ENCODE measurements around the gene B4GALNT4. TPM values are rescaled to one million over a fixed set of nuclear protein-coding genes. Genes with fewer than 3 reads are reported as not detected.
"Not testable (repeated sequence)": the region's sequence is repeated elsewhere in the genome, so short reads cannot be mapped to it uniquely, and the experiment has no call there.

The B4GALNT4 gene
- total RNA-seq, 1 experiment from 2014 or later: 9.4 TPM

DNA sequence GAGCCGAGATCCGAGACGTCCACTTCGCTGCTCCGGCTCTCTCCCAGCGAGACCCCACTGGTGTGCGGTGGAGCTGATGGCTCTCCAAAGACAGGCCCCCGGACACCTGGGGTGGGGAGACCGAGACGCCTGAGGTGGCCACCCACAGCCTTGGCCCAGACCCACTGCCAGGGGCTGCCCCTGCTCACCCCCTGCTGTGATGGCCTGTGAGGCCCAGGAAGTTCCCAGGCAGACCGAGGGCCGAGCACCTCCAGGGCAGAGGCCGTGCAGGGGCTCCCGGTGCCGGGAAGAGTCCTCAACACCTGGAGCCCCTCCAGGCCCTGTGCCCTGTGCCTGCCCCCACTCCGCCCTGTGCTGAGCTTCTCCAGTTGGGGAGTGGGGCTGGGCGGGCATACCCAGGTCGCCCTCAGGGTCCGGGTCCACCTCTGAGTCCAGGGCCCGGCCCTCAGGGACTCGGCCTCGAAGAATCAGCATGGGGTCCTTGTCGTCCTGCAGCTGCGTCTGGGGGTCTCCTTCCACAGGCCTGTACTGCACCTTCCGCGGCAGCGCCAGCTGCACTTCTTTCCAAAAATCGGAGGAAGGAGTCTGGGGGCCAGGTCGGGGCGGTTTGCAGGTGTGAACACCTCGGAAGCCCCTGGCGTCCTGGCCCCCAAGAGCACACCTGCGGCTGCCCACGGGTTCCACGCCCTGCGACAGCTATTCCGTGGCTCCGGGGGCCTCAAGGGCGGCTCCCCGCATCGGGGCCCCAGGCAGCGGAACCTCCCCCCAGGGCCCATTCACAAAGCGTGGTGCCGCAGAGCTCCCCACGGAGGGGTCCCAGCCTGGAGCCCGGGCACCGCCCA is 36.9 kb downstream of the B4GALNT4 start:
- no peak for DNase-seq (ENCODE audit: low read depth)

GRCh38 chr11:406796-407650 is 37.7 kb downstream of the B4GALNT4 start:
- no peak for DNase-seq (ENCODE audit: low read depth)

DNA sequence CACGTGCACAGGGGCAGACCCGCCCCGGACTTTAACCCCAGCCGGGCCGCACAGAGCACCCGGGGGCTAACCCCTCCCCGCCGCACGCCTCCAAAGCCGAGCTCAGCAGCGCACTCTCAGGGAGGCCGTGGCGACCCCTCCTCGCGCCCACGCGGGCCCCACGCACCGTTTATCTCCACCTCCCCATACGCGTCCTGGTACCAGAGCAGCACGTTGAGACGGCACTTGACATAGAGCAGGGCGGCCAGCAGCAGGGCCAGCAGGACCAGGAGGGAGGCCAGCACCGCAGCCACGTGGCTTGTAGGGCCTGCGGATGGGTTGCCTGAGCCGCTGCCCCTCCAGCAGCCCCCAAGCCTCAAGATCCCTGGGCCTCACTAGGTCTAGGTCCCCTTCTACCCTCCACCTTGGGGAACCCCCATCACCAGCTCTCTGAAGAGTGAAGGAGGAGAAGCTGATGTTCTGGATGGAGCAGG is 38.4 kb downstream of the B4GALNT4 start:
- DNase-seq (ENCODE audit: low read depth): no peak

DNA sequence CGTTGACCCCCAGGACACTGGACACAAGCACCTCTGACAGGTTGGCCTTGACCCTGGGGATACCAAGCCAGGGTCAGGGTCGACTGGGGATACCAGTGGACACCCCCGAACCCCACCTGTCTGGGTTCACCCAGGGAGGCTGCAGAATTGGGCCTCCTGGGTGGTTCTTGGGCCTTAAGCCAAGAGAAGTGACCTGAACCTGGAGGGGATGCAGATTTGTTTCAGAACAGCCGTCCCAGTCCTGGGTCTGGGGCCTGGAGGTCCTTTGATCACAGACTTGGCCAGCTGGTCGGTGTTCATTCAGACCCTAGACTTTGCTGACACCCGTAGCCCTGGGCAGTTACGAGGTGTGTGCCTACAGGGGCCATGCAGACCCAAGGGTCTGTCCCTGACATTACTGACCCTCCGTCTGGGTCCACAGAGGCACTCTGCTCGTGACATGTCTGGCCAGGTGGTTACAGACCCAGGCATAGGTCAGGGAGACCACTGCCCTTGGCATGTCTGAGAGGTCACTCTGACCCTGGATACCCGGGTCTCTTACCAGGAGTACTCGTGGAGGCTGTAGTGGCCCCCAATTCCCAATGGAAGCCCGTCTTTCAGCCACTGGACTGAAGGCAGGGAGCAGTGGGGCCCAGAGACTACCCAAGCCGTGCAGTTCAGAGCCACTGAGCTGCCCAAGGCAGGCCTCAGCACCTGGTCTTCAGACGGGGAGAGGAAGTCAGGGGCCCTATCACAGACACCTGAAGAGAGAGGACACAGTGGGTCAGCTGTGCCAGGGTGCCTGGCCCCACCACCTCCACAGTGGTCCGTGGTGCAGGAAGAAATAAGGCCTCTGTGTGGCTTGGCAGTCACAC is 39.1 kb downstream of the B4GALNT4 start:
- no peak for DNase-seq (ENCODE audit: low read depth)

- no peak for DNase-seq (ENCODE audit: low read depth)
Measured at GRCh38 chr11:409008-409599, 39.8 kb downstream of the B4GALNT4 start.

- DNase-seq (ENCODE audit: low read depth): no peak
Measured at GRCh38 chr11:409600-410483, 40.5 kb downstream of the B4GALNT4 start.

GRCh38 chr11:410711-411110 is 41.4 kb downstream of the B4GALNT4 start:
- DNase-seq (ENCODE audit: low read depth): not testable (repeated sequence)

DNA sequence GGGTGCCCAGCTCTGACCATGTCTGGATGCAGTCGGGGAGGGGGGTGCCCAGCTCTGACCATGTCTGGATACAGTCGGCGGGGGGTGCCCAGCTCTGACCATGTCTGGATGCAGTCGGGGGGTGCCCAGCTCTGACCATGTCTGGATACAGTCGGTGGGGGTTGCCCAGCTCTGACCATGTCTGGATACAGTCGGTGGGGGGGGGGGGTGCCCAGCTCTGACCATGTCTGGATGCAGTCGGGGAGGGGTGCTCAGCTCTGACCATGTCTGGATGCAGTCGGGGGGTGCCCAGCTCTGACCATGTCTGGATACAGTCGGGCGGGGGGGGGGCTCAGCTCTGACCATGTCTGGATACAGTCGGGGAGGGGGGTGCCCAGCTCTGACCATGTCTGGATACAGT is 42.2 kb downstream of the B4GALNT4 start:
- DNase-seq (ENCODE audit: low read depth): not testable (repeated sequence)

DNA sequence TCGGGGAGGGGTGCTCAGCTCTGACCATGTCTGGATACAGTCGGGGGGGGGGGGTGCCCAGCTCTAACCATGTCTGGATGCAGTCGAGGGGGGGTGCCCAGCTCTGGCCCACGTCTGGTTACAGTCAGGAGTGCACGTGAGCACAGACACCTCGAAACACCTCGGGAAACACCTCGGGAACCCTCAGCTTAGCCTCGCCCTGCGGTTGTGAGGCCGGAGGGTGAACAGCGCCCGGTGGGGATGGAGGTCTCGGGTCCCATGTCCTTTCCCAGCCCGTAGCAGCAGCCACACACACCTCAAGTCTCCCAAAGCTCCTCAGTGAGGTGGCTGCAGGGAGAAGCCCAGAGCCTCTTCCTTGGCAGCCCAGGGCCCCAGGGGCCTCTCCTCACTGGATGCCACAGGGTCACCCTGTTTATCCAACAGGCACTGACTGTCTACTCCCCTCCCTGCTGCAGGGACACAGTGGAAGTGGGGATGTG is 43.4 kb downstream of the B4GALNT4 start:
- DNase-seq (ENCODE audit: low read depth): no peak

- DNase-seq (ENCODE audit: low read depth): peak; percentile 54
Measured at GRCh38 chr11:413120-414081, 44.1 kb downstream of the B4GALNT4 start.

- no peak for DNase-seq (ENCODE audit: low read depth)
Measured at GRCh38 chr11:414318-414857, 45.1 kb downstream of the B4GALNT4 start.

- DNase-seq (ENCODE audit: low read depth): no peak
Measured at GRCh38 chr11:415640-416041, 46.3 kb downstream of the B4GALNT4 start.

DNA sequence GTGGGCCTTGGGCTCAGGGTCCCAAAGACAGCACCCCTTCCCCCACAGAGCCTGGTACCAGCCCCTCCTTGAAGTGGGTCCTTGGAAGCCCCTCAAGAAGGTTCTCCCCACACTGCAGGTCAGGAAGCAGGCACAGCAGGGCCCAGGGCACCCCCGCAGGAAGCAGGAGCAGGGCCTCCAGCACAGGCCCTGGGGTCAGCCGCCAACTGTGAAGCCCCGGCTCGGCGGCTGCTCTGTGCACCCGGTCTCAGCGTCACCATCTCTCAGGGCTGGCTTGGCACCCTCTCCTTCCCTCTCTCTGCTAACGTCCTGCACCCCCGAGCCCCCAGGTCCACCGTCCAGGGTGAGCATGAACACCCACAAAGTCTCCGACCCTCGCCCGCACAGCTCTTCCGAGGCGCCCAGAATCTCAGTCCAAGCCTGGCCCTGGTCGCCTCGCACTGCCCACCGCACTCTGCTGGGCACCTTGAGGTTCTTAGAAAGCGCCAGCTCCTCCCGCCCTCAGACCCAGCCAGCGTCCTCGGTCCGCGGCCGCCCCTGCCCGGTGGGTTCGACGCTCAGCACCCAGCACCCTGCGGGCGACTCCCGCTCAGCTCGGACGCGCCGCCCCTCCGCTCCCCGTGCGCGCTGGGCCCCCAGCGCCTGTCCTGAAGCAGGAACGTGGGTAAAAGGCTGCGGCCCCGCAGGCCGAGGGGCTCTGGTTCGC is 46.9 kb downstream of the B4GALNT4 start:
- no peak for DNase-seq (ENCODE audit: low read depth)

DNA sequence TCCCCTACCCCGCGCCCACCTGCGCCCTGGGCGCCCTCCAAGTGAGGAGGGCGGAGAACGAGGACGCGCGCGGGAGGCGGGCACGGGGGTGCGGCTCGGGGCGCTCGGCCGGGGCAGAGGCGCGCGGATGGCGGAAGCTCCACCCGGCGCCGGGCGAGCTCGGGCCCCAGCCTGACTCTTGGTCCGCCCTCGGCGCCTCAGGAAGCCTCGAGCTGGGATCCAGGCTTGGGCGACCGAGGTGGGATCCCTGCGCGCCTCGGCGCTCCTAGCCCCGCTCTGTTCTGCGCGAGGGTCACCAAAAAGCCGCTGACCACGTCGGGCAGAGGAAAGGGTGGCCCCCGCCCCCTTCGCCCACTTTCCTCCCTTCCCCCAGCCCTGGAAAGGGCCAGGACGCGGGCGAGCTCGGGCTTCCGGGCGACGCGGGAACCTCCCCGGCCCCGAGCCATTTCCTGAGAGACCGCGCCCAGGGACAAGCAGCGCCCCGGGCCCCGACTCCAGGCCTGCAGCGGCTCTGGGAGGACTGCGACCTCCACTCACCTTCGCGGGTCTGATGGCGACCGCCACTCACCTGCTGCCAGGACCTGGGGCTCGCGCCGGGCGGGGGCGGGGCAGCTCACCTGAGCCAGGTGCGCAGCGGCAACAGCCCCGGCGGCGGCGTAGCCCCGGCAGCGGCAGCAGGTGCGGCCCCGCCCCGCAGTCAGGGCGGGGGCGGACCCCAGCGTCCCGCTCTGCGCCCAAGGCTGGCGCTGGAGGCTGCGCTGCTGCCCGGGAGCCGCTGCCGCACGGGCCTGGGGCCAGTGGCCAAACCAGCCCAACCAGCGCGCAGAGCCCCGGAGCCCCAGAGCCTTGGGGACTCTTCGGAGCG is 47.7 kb downstream of the B4GALNT4 start:
- no peak for DNase-seq (ENCODE audit: low read depth)

DNA sequence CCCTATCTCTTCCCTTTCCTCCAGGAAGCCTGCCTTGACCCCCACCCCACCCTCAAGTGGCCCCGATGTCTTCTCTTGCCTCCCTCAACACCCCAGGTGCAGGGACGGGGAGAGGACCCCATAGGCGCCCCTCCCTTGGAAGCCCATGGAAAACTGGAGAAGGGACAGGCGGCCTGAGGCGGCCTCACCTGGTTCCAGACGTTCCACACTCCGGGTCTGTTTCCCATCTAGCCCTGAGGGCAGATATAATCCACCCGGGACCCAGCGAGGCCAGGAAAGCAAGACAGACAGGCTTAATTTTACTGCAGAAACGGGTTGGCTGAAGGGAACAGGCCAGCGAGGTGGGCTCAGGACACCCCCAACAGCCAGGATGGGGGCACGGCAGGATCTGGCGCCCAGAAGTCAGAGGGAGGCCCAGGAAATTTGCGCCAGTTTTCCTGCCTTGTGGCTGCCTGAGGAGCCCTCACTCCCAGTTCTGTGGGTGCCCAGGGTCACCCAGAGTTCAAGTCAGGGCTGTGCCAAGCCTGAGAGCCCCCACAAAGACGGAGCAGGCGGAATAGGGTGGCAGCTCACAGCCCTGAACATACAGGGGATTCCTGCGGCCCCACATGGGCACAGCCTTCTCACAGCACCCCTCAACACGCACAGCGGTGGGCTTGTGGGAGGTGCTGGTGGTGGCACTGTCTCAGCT is 48.5 kb downstream of the B4GALNT4 start:
- DNase-seq (ENCODE audit: low read depth): no peak
